Activated CD4-positive, alpha-beta T cell treated with anti-CD3 and anti-CD28 coated beads, Interleukin-2, amount 50 U/mL, for 24 hours (primary cell): ENCODE results near the gene AOPEP.

Experiments
- DNase-seq, 2 donors: peaks; one replicate each; pipeline ENCODE4 v3.0.0-alpha.2; 2020; ENCODE audit warnings: low read depth in 1 of 2, low spot score in 1 of 2

Gene AOPEP

DNA sequence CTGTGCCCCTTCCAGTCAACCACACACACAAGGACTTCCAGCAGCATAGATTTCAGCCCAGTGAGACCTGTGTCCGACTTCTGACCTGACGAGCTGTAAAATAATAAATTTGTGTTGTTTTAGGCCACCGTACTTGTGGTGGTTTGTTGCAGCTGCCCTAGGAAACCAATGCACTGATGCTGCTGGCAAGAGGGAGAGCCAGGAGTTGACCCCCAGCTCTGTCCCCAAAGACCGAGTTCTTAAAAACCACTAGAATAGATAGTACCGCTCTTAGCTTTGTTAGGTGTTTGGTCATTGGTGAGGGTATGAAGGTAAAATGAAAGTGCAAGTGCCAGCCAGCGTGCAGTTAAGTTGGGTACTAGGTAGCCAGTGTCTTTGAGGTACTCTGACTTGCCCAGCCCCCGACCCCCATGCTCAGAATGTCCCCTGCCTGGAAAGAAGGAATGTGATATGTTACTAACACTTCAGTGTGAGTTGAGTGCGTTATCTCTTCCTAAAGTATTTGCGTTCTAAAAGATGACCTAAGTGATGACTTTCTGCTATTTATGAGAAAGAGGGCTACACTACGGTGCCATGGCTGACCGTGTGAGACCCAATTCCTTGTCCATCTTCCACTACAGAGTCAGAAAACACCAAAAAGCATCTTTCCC lies 185.6 kb downstream of the AOPEP start:
- no peak for DNase-seq

DNA sequence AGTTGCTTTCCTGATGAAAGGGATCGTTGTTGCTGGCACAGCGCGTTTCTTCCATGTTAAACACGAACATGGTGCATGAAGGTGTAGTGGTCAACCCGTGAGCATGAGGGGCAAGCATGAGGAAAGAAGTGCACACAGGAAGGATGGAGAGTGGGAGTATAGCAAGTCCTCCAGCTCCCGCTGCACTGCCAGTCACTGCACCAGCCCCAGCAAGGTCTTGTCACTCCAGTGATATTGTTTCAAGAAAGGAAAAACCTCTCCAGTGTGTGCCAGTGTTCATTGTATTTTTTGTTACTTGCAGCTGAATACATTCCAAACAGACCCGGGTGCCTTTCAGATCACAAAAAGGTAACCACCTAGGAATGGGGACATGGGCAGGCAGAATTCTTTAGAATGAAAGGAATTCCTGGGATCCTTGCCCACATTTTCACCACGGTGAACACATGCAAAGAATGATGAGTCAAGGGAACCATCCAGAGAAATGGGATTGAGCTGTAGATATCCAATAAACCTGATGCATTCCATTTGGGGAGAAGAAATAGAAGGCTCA lies 186.3 kb downstream of the AOPEP start:
- DNase-seq: no peak

DNA sequence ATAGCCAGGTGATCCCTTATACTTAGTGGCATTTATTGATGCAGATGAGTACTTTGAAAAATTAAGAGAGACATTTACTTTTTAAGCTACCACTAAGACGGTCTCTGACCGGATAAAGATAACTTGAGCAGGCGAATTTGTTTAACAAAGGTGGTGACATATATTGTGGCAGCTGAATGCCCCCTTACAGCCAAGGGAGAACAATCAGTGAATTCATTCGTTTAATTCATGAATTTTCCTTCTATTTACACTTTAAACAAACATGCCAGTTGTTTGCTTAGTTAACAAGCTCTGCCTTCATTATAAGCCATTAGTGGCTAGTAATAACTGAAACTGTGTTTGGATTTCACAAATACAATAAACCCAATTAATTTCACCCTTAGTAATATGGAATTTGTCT lies 187.1 kb downstream of the AOPEP start:
- DNase-seq: no peak

DNA sequence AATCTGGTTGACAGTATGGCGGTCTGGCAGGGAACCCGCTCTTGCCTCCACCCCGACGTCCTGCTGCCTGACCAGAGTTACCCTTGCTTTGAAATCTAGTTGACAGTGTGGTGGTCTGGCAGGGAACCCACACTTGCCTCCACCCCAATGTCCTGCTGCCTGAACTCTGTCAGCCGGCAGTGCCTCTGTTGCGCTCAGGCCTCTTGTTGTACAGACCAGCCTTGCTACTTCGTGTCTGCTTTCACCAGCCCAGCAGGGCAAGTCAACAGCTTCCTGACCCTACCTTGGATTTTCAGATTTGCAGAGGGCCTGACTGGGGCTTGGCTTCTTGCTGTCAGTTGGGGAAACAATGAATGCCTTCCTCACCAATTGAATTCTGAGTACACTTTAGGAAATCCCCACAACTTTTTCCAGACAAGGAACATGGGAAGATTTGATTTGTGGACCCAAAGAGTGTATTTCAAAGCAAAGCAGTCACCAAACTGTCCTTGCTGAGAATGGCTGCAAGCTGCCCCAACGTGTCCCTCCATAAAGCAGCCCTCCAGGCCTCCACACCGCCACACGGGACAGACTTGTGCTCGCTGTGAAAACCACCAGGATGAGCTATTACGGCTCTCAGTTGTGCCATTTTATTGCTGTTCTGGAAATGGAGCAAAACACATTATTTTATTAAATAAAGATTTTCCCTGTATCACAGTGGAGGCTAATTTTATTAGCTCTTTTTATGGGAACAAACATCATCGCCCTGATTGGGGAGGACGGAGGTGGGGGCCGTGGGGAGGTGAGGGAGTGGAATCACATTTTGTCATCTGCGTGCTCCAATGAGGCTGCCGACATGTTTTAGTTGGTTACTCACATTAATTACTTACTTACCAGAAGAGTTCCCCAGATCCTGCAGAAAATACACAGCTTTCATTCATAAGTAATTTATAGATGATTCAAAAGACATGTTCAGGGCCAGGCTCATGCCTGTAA lies 189.3 kb downstream of the AOPEP start:
- DNase-seq: no peak

DNA sequence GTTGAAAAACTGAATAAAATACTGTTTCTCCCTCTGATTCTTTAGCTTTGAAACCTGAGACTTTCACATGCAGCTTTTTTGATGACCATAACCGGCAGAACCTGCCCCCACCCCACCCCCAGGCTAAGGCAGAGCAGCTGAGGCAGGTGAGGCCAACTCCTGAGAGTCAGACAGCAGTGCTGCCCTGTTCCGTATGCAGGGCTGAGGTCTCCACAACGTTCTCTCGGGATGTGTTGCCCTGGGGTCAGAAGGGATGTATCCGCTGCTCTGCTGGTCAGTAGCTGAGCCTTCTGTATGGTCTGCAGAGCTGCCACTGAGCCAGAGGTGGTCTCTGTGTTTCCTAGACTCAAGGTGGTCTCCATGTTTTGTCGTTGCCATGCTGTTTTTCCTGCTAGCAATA lies 190.5 kb downstream of the AOPEP start:
- no peak for DNase-seq

DNA sequence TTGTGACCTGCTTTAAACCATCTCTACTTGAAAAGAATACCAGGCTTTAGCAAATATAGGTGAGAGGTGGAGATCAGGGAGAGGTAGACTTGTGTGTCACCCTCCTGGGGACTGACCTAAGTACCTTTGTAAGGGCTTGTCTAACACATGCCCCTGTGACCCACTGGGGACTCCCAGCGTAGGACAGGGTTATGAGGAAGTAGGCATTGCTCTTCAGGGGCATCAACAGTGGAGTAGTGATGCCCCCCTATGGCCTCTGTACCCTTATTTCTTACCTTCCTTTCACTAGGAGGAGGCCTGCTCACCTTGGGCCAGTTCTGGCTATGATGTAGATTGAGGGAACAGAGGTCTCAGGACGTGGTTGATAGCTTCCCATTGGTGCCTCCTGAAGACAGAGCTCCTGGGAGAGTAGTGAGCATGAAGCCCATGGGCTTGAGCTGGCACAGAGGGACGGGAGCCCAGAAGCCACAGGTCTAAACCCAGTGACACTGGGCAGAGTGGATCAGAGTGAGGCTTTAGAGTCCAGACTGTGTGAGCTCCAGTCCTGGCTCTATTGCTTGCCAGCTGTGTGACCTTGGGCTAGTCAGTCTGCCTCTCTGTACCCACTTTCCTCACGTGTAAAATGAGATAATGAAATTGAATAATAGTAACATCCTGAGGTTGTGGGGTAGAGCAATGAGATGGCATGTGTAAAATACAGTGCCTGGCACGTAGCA lies 191.7 kb downstream of the AOPEP start:
- no peak for DNase-seq

DNA sequence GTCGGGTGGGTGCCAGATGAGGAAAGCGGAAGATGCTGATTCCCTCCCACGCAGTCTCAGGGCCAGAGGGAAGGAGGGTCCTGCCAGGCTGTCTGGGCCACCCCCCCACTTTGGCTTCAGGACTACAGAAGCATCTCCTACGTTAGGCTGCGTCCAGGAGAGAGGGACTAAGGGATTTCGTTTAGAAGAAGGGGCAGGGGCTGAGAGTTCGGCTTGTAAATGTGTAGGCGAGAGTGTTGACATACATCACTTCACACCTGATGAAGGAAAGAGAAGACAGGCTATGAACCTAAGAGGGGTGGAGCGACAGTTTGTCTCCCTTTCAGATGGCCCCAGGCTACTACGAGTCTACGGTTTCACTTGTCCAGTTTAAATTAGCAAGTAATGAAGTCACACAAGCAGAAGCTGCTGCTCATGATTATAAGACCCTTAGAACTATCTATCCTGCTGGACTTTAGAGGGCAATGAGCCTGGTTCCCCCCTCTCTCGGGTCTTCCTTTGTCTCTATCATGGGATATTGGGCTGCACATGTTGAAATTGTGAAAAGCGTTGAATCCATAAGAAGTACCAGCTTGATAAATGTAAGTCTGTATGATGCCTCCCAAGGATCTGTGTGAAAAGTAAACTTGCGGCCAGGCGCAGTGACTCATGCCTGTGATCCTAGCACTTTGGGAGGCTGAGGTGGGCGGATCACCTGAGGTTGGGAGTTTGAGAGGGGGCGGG lies 193.0 kb downstream of the AOPEP start:
- DNase-seq: no peak

DNA sequence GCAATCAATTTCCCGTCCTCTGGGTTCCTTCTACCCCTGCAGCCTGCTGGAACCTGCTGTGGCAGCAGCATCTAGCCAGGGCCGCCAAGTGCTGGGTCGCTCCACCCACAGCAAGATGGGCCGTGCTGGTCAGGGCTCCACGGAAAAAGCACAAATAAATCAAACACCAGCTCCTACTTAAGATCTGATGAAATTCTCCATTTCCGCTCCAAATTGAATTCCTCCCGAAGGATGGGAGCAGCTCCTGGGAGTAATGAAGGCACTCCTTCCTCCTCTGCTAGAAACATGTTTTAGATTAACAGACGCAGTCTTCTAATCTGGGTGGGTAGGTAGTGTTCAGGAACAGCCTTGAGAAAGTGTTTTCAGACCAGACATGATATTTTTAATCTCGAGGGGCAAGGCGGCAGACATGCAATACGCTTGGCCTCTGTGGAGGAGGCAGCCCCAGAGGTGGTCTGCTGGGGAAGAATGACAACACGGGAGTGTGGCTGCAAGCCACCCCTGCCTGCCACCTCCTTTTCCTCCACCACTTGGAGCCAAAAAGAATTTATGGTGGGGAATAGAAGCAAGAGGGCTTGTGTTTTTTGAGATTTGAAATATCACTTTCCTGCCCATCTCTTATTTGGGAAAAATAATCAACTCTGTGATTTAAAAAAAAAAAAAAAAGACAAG lies 194.1 kb downstream of the AOPEP start:
- DNase-seq: no peak

DNA sequence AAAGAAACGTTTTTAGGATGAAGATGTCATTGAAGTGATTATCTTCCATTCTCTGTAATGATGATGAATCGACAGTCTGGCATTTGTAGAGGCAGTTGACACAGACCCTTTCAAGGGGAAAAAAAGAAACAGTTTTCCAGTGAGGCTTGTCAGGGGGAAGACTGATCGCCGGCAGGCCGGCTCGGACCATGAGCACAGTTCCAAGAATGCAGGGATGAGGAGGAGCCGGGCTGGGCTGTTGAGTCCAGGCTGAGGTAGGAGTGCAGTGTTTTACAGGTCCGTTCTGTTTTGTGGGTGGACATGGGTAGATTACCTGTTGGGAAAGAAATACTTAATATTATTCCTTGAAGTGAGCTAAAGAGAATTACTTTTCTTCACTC lies 194.6 kb downstream of the AOPEP start:
- no peak for DNase-seq

DNA sequence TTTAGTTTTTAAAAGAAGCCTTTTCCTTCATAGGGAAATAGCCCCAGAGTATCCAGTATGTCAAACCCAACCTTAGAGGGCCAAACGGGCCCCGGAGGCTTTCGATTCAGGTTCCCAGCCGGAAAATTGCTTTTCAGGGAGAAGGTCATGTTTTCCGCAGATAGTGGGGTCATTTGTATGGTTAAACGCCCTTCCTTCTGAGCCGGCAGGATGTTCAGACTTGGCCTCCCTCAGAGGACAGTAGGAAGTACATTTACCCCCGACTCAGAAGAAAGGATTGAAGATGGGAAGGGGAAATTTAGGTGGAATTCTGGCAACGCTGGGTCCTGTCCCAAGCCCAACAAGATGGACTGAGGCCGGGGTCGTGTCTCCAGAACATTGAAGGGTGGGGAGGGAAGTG lies 195.2 kb downstream of the AOPEP start:
- no peak for DNase-seq

DNA sequence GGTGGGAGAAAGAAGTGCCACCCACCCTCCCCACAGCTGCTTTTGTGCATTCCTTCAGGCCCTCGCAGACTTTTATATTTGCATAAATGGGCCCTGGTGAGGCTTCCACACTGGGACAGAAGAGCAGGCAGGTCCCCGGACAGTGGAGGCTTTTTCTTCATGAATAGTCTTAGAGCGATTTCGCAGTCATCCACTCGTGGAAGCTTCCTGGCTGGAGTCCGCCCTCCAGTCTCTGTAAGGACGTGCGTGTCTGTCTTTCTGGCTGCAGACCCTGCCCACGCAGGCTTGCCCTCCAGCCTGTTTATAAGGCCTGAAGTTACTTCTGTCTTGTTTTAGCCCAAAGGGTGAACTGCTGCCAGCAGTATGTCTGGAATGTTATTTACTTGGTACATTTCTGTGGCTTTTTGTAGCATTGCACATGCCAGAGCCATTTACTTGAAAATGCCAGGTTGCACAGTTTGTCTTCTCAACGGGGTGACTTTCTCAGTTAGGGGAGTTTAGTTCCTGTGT lies 195.7 kb downstream of the AOPEP start:
- DNase-seq: no peak

DNA sequence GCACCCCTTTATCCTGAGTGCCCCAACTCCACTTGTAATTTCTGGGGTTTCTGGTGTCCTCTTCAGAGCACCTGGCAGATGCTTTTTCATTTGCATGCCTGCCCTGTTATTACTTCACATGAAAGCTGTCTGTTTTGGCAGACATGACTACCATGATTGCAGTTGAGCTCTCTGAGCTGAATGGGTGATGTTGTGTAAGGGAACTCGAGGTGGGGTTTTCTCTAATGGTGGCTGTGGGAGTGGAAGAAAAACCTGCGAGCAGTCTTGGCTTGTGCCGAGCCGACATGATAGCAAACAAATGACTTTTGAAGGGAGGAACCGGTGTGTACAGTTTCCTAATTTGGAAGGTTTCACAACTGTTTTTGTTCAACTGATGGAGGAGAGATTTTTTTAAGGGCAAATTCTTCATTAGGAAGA lies 196.2 kb downstream of the AOPEP start:
- DNase-seq: no peak

DNA sequence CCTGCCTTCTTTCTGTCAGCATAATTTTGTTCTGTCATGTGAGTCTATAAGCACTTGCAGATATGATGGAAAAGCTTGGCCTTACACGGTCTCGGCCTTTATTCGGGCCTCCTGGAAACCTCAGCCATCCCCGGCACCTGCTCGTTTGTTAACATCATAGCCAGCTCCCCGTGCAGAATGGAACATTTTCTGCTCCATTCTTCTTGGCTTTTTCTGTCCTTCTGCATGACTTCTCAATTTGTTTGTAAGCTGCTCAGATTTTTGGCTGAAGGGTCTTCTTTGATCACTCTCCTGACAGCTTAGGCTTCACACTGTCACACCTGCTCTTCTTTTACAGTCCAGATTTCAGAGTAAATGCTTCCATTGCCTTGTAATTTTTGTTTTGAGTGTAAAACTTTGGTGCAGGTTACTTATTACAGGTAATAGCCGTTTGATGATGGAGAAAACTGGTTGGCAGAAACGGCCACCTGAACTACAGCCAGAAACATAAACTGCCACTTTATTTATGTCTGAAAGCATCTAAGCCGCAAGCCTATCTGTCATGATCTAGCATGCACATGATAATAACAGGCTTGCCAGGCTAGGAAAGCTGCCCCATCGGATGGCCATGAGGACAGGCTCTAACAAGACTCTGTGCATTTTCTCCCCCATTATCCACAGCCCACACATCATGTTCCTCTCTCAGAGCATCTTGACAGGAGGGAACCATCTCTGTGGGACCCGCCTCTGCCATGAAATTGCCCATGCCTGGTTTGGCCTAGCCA lies 197.0 kb downstream of the AOPEP start:
- DNase-seq: no peak

DNA sequence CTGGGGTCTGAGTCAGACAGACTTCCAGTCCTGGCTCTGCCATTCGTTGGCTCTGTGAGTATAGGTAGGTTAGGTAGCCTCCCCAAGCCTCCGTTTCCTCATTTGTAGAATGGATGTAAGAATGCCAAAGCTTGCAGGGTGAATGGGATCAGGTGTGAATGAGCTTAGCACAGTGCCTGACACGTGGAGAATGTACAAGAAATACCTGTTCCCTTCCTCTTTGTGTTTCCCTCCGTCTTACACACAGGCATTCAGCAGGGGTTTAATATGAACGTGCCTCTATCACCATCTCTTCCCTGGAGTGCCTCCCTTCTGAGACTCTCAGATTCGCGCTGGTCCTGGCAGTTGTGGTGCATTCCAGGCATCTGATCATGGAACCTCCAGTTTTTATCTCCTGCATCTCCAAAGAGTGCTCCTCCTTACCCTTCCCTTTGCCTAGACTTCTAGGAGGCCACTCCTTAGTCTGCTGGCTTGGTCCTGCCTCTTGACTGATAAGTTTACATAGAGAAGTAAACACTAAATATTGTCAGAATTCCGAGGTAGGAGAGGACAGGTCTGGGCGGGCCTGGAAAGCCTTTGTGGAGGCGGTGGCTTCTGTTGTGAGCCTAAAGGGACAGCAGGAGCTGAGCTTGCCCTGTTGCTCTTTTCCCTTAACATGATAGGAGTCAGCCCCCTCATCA lies 199.4 kb downstream of the AOPEP start:
- DNase-seq: no peak

DNA sequence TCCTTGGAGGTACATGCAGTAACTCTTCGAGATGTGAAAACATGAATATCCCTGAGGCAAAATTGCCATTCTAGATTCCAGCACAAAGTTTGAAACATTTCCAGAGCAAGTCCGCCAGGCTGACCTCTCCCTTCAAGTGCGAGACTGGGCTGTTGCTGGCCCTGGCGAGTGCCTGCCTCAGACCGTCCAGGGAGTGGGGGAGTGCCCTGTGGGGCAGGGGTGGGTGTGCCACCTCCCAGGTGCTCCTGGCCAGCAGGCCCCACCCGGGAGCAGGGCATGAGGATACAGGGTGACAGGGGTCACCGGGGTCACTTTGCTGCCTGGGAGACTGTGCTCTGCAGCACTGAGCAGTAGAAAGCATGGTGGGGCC lies 199.9 kb downstream of the AOPEP start:
- no peak for DNase-seq

DNA sequence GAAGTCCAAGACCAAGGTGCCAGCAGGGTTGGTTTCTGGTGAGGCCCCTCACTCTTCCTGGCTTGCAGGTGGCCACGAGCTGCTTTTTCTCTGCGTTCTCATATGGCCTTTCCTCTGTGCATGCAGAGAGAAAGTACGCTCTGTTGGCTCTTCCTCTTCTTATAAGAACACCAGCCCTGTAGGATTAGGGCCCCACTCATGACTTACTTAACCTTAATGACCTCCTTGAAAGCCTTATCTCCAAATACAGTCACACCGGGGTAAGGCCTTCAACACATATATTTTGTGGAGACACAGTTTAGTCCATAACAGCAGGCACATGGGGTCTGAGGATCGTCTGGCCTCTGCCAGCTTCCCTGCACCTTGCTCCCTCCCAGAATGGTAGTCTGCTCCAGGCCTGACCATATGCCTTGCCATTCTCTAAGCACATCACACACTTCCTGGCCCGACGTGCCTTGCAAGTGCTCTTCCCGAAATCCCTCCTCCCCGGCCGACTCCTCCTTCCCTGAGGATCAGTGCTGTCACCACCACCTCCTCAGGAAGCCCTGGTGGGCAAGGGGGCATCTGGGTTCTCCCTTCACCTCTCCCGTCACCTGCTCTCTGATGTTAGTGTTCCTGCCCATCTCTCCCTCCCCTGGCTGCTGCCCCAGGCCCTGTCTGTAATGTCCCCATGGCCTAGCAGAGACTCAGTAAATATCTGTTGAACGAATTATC lies 200.7 kb downstream of the AOPEP start:
- no peak for DNase-seq

DNA sequence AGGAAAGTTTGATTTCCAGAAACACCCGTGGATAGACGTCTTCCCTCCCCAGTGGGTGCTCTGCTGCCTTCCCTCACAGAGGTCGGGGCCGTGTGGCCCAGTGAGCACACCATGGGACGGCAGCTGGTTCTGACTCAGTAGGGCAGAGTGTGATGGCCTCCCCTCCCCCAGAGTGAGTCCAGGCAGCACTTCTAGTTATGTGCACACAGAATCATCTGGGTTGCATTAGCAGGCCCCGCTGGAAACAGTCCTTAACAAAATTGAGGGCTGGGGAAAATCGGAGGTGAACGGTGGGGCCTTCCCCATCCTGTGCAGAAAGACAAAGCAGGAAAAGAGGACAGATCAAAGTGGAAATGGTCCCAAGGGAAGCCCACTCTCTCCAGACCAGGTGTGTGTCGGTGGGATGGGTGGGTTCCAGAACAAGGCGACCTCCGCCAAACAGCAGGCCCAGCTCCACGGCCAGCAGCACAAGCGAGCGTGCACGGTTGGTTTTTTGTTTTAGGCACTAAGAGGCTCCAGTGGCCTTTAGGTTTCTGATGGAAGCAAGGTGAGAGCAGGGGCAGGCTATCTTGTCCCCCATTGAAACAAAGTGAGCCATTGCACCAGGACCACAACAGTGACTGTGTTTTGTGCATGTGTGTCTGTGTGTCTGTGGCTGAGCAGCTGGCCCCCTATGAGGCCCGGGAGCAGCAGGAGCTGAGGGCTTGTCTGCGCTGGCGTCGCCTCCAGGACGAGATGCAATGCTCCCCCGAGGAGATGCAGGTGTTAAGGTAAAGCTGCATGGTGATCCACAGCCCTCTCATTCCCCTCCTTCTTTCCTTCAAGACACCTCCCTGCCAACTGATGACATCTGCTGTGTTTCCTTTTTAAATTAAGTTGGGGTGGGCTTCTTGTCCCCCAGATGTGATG lies 201.5 kb downstream of the AOPEP start:
- DNase-seq: no peak
